Ascending aorta (tissue), 2 donors: ENCODE measurements around the gene ACTA2. TPM values are rescaled to one million over a fixed set of nuclear protein-coding genes. Genes with fewer than 3 reads are reported as not detected.
A peak's percentile ranks its signal among the peaks of the same experiment; 100 is the strongest.

Experiments used
- DNase-seq, 2 donors: peaks; one replicate each; pipeline ENCODE4 v3.0.0-alpha.2; 2019; ENCODE audit warnings: low spot score in 2 of 2
- H3K27ac ChIP-seq, 2 donors: fragments of 200-600 bp; sonication (generic); one replicate each; pipeline ENCODE4 v1.5.1; 2016 to 2017; ENCODE audit warnings: mild to moderate bottlenecking in 1 of 2
- H3K27me3 ChIP-seq: fragments of 200-600 bp; sonication (generic); one replicate; pipeline ENCODE4 v1.5.1; 2017
- H3K36me3 ChIP-seq, 2 donors: fragments of 200-600 bp; sonication (generic); one replicate each; pipeline ENCODE4 v1.5.1; 2016
- H3K4me1 ChIP-seq, 2 donors: fragments of 200-600 bp; sonication (generic); one replicate each; pipeline ENCODE4 v1.5.1; 2016 to 2017; ENCODE audit warnings: mild to moderate bottlenecking in 1 of 2
- H3K4me3 ChIP-seq, 2 donors: fragments of 200-600 bp; sonication (generic); one replicate each; pipeline ENCODE4 v1.5.1; 2016 to 2017; ENCODE audit warnings: mild to moderate bottlenecking in 1 of 2
- H3K9me3 ChIP-seq, 2 donors: fragments of 200-600 bp; sonication (generic); one replicate each; pipeline ENCODE4 v1.5.1; 2016
- intact Hi-C: fragments of 100-400 bp; cut with DNase I; formaldehyde crosslinking; loops from one replicate; pipeline ENCODE4 v1.15.1; 2023
- total RNA-seq: library from RNA; depleted of rRNA; stranded (reverse); fragments of >200 nt; gene quantifications from one replicate; pipeline ENCODE4 v1.1.0, GENCODE V29; 2016
- TF ChIP-seq, protein P1 (sequence below), 3 experiments: fragments of 200-600 bp in 2 of 3; fragments of 450-650 bp in 1 of 3; sonication (generic) in 2 of 3; IDR thresholded peaks; one replicate each; pipeline ENCODE4 v1.5.1; 2016 to 2019; ENCODE audit warnings: antibody characterized with exemption in 3 of 3, mild to moderate bottlenecking in 1 of 3, moderate library complexity in 1 of 3

The ACTA2 gene
- total RNA-seq, 1 donor from 2014 or later: 5,316 TPM

- no peaks in the 10 kb centered on the region for H3K36me3 ChIP-seq
- H3K27me3 ChIP-seq: no peaks in the 10 kb centered on the region
- H3K4me3 ChIP-seq: no peak overlapping the region
- DNase-seq: no peak
- peaks cover 0 to 53% of the 10 kb centered on the region in 2 donors for H3K4me1 ChIP-seq
- intact Hi-C loops: no loop called here
- TF ChIP-seq, protein P1, sequence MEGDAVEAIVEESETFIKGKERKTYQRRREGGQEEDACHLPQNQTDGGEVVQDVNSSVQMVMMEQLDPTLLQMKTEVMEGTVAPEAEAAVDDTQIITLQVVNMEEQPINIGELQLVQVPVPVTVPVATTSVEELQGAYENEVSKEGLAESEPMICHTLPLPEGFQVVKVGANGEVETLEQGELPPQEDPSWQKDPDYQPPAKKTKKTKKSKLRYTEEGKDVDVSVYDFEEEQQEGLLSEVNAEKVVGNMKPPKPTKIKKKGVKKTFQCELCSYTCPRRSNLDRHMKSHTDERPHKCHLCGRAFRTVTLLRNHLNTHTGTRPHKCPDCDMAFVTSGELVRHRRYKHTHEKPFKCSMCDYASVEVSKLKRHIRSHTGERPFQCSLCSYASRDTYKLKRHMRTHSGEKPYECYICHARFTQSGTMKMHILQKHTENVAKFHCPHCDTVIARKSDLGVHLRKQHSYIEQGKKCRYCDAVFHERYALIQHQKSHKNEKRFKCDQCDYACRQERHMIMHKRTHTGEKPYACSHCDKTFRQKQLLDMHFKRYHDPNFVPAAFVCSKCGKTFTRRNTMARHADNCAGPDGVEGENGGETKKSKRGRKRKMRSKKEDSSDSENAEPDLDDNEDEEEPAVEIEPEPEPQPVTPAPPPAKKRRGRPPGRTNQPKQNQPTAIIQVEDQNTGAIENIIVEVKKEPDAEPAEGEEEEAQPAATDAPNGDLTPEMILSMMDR (IDR thresholded peaks at IDR 0.05): no peak
- no peaks in the 10 kb centered on the region for H3K9me3 ChIP-seq
- H3K27ac ChIP-seq: peak overlapping the region; percentile 87 to 89
Observed at GRCh38 chr10:88968391-88968790, 15.8 kb upstream of the ACTA2 start.

- H3K4me1 ChIP-seq: peaks cover 0 to 44% of the 10 kb centered on the region in 2 donors
- H3K4me3 ChIP-seq: peak overlapping the region in 1 of 2 donors; percentile 9
- no peak for DNase-seq
- H3K36me3 ChIP-seq: no peaks in the 10 kb centered on the region
- intact Hi-C loops: loop anchor here (1.0 kb wide), 1 partner anchor 13 kb away; no protein-coding TSS in a partner anchor
- H3K27ac ChIP-seq: peak overlapping the region; percentile 87 to 89
- no peaks in the 10 kb centered on the region for H3K27me3 ChIP-seq
- TF ChIP-seq, protein P1 (IDR thresholded peaks at IDR 0.05): no peak
- H3K9me3 ChIP-seq: no peaks in the 10 kb centered on the region
Observed at GRCh38 chr10:88966797-88967196, 14.2 kb upstream of the ACTA2 start.

GRCh38 chr10:88964869-88965415 is 12.4 kb upstream of the ACTA2 start:
- Histone ChIP-seq H3K27me3 (no peaks in the 10 kb centered on the region), H3K4me1 (peaks cover 0 to 39% of the 10 kb centered on the region in 2 donors), H3K9me3 (no peaks in the 10 kb centered on the region), H3K36me3 (no peaks in the 10 kb centered on the region), H3K27ac (peak overlapping the region; percentile 87 to 89), H3K4me3 (peak overlapping the region; percentile 32 to 34)
- intact Hi-C loops: no loop called here
- no peak for DNase-seq
- TF ChIP-seq, protein P1 (IDR thresholded peaks at IDR 0.05): no peak

DNA sequence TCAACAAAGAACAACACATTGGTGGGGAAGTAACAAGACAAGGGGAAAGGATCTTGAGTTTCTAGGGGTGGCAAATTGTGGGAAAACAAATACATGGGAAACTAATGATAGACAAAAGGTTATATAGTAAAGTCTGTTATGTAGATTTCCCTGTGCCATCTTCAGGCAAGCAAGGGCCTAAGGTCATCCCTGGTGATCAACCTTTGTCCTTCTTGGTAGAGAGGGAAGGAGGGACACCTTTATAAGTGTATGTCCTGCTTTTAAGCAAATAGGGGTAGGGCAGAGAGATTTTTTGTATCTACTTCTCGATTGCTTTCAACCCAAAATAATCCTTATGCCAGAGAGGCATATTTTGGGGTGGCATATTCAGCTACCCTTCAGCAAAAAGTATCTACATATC is 11.8 kb upstream of the ACTA2 start:
- Histone ChIP-seq H3K4me3 (peak overlapping the region; percentile 32 to 34), H3K36me3 (no peaks in the 10 kb centered on the region), H3K27ac (peak overlapping the region; percentile 87 to 89), H3K4me1 (peaks cover 0 to 39% of the 10 kb centered on the region in 2 donors), H3K27me3 (no peaks in the 10 kb centered on the region), H3K9me3 (no peaks in the 10 kb centered on the region)
- TF ChIP-seq, protein P1 (IDR thresholded peaks at IDR 0.05): no peak
- intact Hi-C loops: no loop called here
- no peak for DNase-seq

DNA sequence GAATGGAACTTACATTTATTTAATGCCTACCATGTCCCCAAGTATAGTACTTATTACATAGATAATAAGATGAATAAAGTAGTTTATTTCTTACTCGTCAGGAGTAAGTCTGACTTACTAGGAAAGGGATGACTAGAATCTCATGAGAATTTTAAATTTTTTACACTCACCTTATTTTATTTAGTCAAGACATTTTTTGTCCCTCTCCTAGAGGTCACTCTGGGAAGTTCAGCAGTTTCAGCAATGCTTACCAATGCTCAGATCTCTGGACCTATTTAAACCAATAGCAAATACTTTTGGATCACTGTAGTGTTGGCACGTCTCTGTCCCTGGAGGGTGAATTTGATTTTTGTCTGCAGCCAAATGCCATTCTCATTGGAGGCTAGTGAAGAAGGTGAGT is 10.7 kb upstream of the ACTA2 start:
- Histone ChIP-seq H3K27ac (peak overlapping the region; percentile 87 to 89), H3K4me1 (peaks cover 0 to 35% of the 10 kb centered on the region in 2 donors), H3K4me3 (no peak overlapping the region), H3K36me3 (no peaks in the 10 kb centered on the region), H3K9me3 (no peaks in the 10 kb centered on the region), H3K27me3 (no peaks in the 10 kb centered on the region)
- TF ChIP-seq, protein P1 (IDR thresholded peaks at IDR 0.05): no peak
- DNase-seq: no peak
- intact Hi-C loops: no loop called here
